Measurements from ENCODE around the gene MORN1.

Gene MORN1

GRCh38 chr1:2428490-2428889, 37.1 kb upstream of the MORN1 start:
- in situ Hi-C loops (cut with HindIII; ENCODE audit: low pct_ligation_motif_present, low sequenced_read_pairs): no loop called here
- H3K4me3 ChIP-seq (ENCODE audit: low read depth, low read length): no peak overlapping the region
- no peaks in the 10 kb centered on the region for H3K36me3 ChIP-seq (replicated peaks)
- no peak overlapping the region for H3K27ac ChIP-seq
- no peak for TF ChIP-seq CTCF (IDR thresholded peaks at IDR 0.05; ENCODE audit: low read depth, low read length, missing control alignments)
- peaks cover 14% of the 10 kb centered on the region for H3K27me3 ChIP-seq (replicated peaks)
- DNase-seq: no peak

DNA sequence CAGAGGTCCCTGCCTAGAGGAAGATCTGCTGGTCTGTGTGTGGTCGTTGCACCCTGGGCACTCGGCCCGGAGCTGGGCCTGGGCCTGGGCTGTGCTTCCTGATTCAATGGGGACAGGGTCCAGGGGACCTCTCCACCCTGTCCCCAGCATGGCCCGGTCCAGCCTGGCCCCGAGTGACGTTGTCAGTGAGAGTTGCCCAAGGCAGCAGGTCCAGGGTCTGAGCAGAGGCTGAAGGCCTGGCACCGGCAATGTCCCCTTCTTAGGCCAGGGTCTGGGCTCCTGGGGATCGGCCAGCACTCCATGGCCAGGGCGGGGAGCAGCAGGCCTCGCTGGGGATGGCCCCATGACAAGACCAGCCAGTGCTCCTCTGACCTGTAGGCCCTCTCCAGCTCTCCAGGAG, 36.6 kb upstream of the MORN1 start:
- in situ Hi-C loops (cut with HindIII; ENCODE audit: low pct_ligation_motif_present, low sequenced_read_pairs): no loop called here
- Histone ChIP-seq H3K4me3 (ENCODE audit: low read depth, low read length) (no peak overlapping the region), H3K27ac (no peak overlapping the region), H3K36me3 (replicated peaks) (no peaks in the 10 kb centered on the region), H3K27me3 (replicated peaks) (peaks cover 9% of the 10 kb centered on the region)
- no peak for TF ChIP-seq CTCF (IDR thresholded peaks at IDR 0.05; ENCODE audit: low read depth, low read length, missing control alignments)
- DNase-seq: no peak

GRCh38 chr1:2427051-2427450, 35.7 kb upstream of the MORN1 start:
- H3K4me3 ChIP-seq (ENCODE audit: low read depth, low read length): no peak overlapping the region
- TF ChIP-seq CTCF (IDR thresholded peaks at IDR 0.05; ENCODE audit: low read depth, low read length, missing control alignments): no peak
- in situ Hi-C loops (cut with HindIII; ENCODE audit: low pct_ligation_motif_present, low sequenced_read_pairs): no loop called here

GRCh38 chr1:2426540-2426939, 35.2 kb upstream of the MORN1 start:
- no peak for TF ChIP-seq CTCF (IDR thresholded peaks at IDR 0.05; ENCODE audit: low read depth, low read length, missing control alignments)
- Histone ChIP-seq H3K4me3 (ENCODE audit: low read depth, low read length) (no peak overlapping the region), H3K27me3 (replicated peaks) (no peaks in the 10 kb centered on the region), H3K27ac (no peak overlapping the region), H3K36me3 (replicated peaks) (no peaks in the 10 kb centered on the region)
- DNase-seq: no peak
- in situ Hi-C loops (cut with HindIII; ENCODE audit: low pct_ligation_motif_present, low sequenced_read_pairs): no loop called here

More at GRCh38 chr1:2427051-2427450, 35.7 kb upstream of the MORN1 start:
- H3K27me3 ChIP-seq (replicated peaks): no peaks in the 10 kb centered on the region
- no peak for DNase-seq
- no peak overlapping the region for H3K27ac ChIP-seq
- no peaks in the 10 kb centered on the region for H3K36me3 ChIP-seq (replicated peaks)

DNA sequence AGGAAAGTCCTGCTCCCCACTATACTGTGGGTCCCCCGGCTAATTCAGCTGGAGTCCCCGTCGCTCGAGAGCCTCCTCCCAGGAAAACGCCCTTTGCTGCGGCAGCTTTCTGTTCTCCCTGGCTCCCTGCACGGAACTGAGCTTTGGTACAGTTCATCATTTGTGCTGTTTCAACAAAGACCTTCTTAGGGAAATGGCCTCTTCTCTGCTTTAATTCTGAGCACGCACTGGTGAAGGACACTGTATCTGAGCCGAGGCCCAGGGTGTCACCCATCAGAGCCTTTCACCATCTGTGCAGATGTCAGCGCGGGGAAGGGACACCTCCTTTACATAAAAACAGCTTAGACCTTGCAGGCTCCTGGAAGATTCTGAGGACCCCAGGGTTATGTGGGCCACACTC, 34.5 kb upstream of the MORN1 start:
- no peak for DNase-seq
- Histone ChIP-seq H3K27ac (no peak overlapping the region), H3K4me3 (ENCODE audit: low read depth, low read length) (no peak overlapping the region), H3K27me3 (replicated peaks) (no peaks in the 10 kb centered on the region), H3K36me3 (replicated peaks) (no peaks in the 10 kb centered on the region)
- in situ Hi-C loops (cut with HindIII; ENCODE audit: low pct_ligation_motif_present, low sequenced_read_pairs): no loop called here
- no peak for TF ChIP-seq CTCF (IDR thresholded peaks at IDR 0.05; ENCODE audit: low read depth, low read length, missing control alignments)

DNA sequence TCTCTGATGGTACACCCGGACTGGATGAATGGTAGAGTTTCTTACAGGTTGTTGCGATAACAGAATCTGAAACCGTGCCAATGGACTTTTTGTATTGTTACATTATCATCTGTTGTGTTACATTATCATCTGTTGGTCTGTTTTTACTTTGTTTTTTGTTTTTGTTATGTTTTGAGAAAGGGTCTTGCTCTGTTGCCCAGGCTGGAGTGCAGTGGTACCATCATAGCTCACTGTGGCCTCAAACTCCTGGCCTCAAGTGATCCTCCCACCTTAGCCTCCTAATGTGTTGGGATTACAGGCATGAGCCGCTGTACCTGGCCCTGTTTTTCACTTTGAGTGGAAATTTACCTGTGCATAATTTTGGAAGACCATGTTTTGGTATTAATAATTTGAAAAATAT, 31.2 kb upstream of the MORN1 start:
- Histone ChIP-seq H3K27ac (no peak overlapping the region), H3K27me3 (replicated peaks) (no peaks in the 10 kb centered on the region), H3K36me3 (replicated peaks) (no peaks in the 10 kb centered on the region), H3K4me3 (ENCODE audit: low read depth, low read length) (no peak overlapping the region)
- no peak for DNase-seq
- no peak for TF ChIP-seq CTCF (IDR thresholded peaks at IDR 0.05; ENCODE audit: low read depth, low read length, missing control alignments)
- in situ Hi-C loops (cut with HindIII; ENCODE audit: low pct_ligation_motif_present, low sequenced_read_pairs): loop anchor here (25.0 kb wide), 1 partner anchor 90 kb away; no protein-coding TSS in a partner anchor
